Measurements from ENCODE around the gene JAG1.

JAG1 gene

DNA sequence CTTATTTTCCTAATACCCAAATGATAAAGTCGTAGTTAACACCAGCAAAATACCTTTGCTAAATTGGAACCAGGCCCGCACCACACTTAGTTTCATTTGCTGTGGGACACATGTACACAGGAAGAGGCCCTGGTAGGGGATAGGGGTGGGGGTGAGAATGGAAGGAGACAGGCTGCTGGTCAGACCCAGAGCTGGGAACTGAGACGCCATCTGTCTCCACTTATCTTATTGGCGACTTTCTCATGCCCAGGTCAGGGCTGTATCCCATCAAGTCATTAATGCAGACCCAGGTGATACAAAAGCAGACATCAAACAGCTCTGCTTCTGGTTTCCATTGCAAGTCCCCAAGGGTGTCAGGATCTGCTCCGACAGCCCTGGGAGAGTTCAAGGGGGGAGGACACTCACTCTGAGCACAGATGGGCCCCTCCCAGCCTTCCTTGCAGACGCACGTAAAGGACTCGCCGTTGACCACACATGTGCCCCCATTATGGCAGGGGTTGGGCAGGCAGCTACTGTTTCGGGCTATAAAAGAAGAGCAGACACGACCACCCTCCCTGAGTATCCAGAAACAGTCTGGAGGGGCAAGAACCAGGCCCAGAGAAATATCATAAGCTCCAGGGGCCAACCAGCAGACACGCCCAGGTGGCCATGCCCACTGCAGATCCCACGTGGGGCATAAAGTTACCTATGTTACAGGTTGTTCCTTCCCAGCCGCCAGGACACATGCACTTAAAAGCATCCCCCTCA lies 29.2 kb downstream of the JAG1 start:
- no peak for DNase-seq (ENCODE audit: low spot score)
- H3K4me3 ChIP-seq (ENCODE audit: low read length in 2 of 2), result no peak overlapping the region
- no peak overlapping the region for H3K18ac ChIP-seq (ENCODE audit: low read length)
- H3K27ac ChIP-seq (replicated peaks; ENCODE audit: low read length), result no peak overlapping the region
- no peak overlapping the region for H3K14ac ChIP-seq (ENCODE audit: low read length)
- no peak overlapping the region for H2BK120ac ChIP-seq (ENCODE audit: low read depth, low read length)
- no peak overlapping the region for H2AK5ac ChIP-seq (ENCODE audit: low read depth, low read length)
- peaks cover 80 to 99% of the 10 kb centered on the region in 2 donors for H3K36me3 ChIP-seq (replicated peaks in 1 of 2; ENCODE audit: control insufficient read depth in 2 of 2, insufficient read depth in 2 of 2, low read length in 2 of 2)
- no peak overlapping the region for H2BK12ac ChIP-seq (ENCODE audit: low read length)
- H3K23ac ChIP-seq (ENCODE audit: low read depth, low read length, poor library complexity), result no peak overlapping the region
- no CpG with 5 or more reads among the region's 14 CpGs for WGBS, 2 donors (ENCODE audit: extremely low coverage in 2 of 2, insufficient read length in 2 of 2, insufficient replicate concordance in 1 of 2)
- peaks cover 21 to 22% of the 10 kb centered on the region in 2 donors for H3K4me1 ChIP-seq (ENCODE audit: control insufficient read depth in 2 of 2, insufficient read depth in 1 of 2, low read depth in 1 of 2, low read length in 2 of 2)
- peaks cover 3% of the 10 kb centered on the region for H3K79me1 ChIP-seq (ENCODE audit: low read depth, low read length)
- H3K9me3 ChIP-seq (replicated peaks in 1 of 2; ENCODE audit: control insufficient read depth in 2 of 2, insufficient read depth in 1 of 2, low read depth in 1 of 2, low read length in 2 of 2), result no peaks in the 10 kb centered on the region
- no peak overlapping the region for H4K91ac ChIP-seq (ENCODE audit: low read depth, low read length, poor library complexity)
- no peak overlapping the region for H2BK15ac ChIP-seq (ENCODE audit: low read length)
- H2AFZ ChIP-seq (ENCODE audit: low read length), result no peak overlapping the region
- H3K27me3 ChIP-seq (ENCODE audit: control insufficient read depth in 3 of 3, insufficient read depth in 3 of 3, low read depth in 1 of 3, low read length in 3 of 3), result no peaks in the 10 kb centered on the region
- no peak overlapping the region for H3K4ac ChIP-seq (ENCODE audit: low read length)
- H3K4me2 ChIP-seq (ENCODE audit: insufficient read depth, low read length, poor library complexity, severe bottlenecking), result no peak overlapping the region
- H2BK5ac ChIP-seq (ENCODE audit: low read length), result no peak overlapping the region
- no peak overlapping the region for H4K8ac ChIP-seq (ENCODE audit: low read depth, low read length)
- H3K9ac ChIP-seq (ENCODE audit: low read depth, low read length, poor library complexity), result no peak overlapping the region

DNA sequence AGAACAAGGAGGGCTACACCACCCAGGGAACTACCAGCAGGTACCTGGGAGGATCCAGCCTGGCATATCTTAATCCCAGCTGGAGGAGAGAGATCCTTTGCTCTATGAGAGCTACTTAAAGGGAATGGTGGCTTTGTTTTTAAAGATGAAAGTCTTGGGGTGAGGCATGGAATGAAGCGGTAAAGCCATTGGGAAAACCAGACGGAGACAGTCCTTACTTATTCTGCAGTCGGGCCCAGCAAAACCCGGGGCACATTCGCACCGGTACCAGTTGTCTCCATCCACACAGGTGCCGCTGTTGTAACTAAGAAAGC lies 30.3 kb downstream of the JAG1 start:
- Histone ChIP-seq H3K4me1 (ENCODE audit: control insufficient read depth in 2 of 2, insufficient read depth in 1 of 2, low read depth in 1 of 2, low read length in 2 of 2) (peaks cover 11 to 27% of the 10 kb centered on the region in 2 donors), H3K4me3 (ENCODE audit: low read length in 2 of 2) (no peak overlapping the region), H4K8ac (ENCODE audit: low read depth, low read length) (no peak overlapping the region), H3K18ac (ENCODE audit: low read length) (no peak overlapping the region), H3K9ac (ENCODE audit: low read depth, low read length, poor library complexity) (no peak overlapping the region), H2BK5ac (ENCODE audit: low read length) (no peak overlapping the region), H3K9me3 (replicated peaks in 1 of 2; ENCODE audit: control insufficient read depth in 2 of 2, insufficient read depth in 1 of 2, low read depth in 1 of 2, low read length in 2 of 2) (no peaks in the 10 kb centered on the region), H3K79me1 (ENCODE audit: low read depth, low read length) (peaks cover 3% of the 10 kb centered on the region), H2AFZ (ENCODE audit: low read length) (no peak overlapping the region), H3K14ac (ENCODE audit: low read length) (no peak overlapping the region), H2AK5ac (ENCODE audit: low read depth, low read length) (no peak overlapping the region), H3K36me3 (replicated peaks in 1 of 2; ENCODE audit: control insufficient read depth in 2 of 2, insufficient read depth in 2 of 2, low read length in 2 of 2) (peaks cover 79 to 100% of the 10 kb centered on the region in 2 donors), H2BK120ac (ENCODE audit: low read depth, low read length) (no peak overlapping the region), H4K91ac (ENCODE audit: low read depth, low read length, poor library complexity) (no peak overlapping the region), H3K27ac (replicated peaks; ENCODE audit: low read length) (no peak overlapping the region), H3K4me2 (ENCODE audit: insufficient read depth, low read length, poor library complexity, severe bottlenecking) (no peak overlapping the region), H2BK15ac (ENCODE audit: low read length) (no peak overlapping the region), H3K4ac (ENCODE audit: low read length) (no peak overlapping the region), H3K27me3 (ENCODE audit: control insufficient read depth in 3 of 3, insufficient read depth in 3 of 3, low read depth in 1 of 3, low read length in 3 of 3) (no peaks in the 10 kb centered on the region), H2BK12ac (ENCODE audit: low read length) (no peak overlapping the region), H3K23ac (ENCODE audit: low read depth, low read length, poor library complexity) (no peak overlapping the region)
- no CpG with 5 or more reads among the region's 7 CpGs for WGBS, 2 donors (ENCODE audit: extremely low coverage in 2 of 2, insufficient read length in 2 of 2, insufficient replicate concordance in 1 of 2)
- DNase-seq (ENCODE audit: low spot score), result no peak

DNA sequence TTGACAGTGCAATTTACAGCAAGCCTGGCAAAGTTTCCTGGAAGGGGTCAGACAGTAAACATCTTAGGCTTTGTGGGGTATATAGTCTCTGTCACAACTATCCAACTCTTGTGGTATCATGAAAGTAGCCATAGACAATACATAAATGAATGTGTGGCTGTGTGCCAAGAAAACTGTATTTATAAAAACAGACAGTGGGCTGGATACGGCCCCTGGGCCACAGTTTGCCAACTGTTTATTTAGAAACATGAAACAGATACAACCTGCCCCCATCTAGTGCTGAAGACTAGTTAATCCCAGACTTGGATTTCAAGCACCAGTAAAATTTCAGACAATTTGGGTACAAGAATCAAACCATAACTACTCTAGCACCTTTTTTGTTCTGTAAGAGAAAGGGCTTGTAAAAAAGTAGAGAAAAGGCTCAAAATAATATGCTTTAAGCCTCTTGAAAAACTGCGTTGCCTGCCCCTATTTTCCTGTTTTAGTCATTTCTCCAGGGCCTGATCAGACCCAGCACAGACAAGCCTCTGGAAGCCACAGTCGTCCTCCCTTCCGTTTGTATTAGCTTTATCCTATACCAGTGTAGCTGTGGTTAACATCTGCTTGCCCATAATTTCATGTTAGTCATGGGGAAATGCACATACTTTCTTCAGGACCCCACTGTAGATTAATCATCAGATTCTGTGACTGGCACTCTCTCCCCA lies 30.8 kb downstream of the JAG1 start:
- DNase-seq (ENCODE audit: low spot score), result no peak

DNA sequence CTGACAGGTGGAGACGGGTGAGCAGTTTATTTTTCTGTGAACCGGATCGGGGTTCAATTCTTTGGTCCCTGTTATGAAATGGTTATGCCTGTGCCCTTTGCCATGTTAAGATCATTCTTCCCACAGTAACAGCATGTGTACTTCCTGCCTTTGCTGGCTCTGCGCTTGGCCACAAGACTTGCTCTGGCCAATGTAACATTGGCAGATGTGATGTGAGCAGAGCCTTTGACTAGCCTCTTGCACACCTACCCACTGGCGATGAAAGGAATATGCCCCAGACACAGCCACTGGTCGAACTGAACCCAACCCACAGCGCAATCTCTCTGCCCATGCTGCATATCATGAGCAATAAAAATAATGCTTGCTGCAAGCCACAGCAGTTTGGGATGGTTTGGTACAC lies 31.9 kb downstream of the JAG1 start:
- WGBS, 2 donors (ENCODE audit: extremely low coverage in 2 of 2, insufficient read length in 2 of 2, insufficient replicate concordance in 1 of 2), result no CpG with 5 or more reads among the region's 7 CpGs
- Histone ChIP-seq H3K36me3 (replicated peaks in 1 of 2; ENCODE audit: control insufficient read depth in 2 of 2, insufficient read depth in 2 of 2, low read length in 2 of 2) (peaks cover 62 to 99% of the 10 kb centered on the region in 2 donors), H3K27ac (replicated peaks; ENCODE audit: low read length) (no peak overlapping the region)

More for the DNA sequence above, 30.8 kb downstream of the JAG1 start:
- no peak overlapping the region for H3K4ac ChIP-seq (ENCODE audit: low read length)
- H2BK12ac ChIP-seq (ENCODE audit: low read length), result no peak overlapping the region
- WGBS, 2 donors (ENCODE audit: extremely low coverage in 2 of 2, insufficient read length in 2 of 2, insufficient replicate concordance in 1 of 2), result no CpG with 5 or more reads among the region's 4 CpGs
- no peak overlapping the region for H3K4me2 ChIP-seq (ENCODE audit: insufficient read depth, low read length, poor library complexity, severe bottlenecking)
- H4K8ac ChIP-seq (ENCODE audit: low read depth, low read length), result no peak overlapping the region
- H3K4me1 ChIP-seq (ENCODE audit: control insufficient read depth in 2 of 2, insufficient read depth in 1 of 2, low read depth in 1 of 2, low read length in 2 of 2), result peaks cover 6 to 27% of the 10 kb centered on the region in 2 donors
- no peak overlapping the region for H2AFZ ChIP-seq (ENCODE audit: low read length)
- H2BK15ac ChIP-seq (ENCODE audit: low read length), result no peak overlapping the region
- peaks cover 73 to 100% of the 10 kb centered on the region in 2 donors for H3K36me3 ChIP-seq (replicated peaks in 1 of 2; ENCODE audit: control insufficient read depth in 2 of 2, insufficient read depth in 2 of 2, low read length in 2 of 2)
- H3K4me3 ChIP-seq (ENCODE audit: low read length in 2 of 2), result no peak overlapping the region
- no peak overlapping the region for H2AK5ac ChIP-seq (ENCODE audit: low read depth, low read length)
- H4K91ac ChIP-seq (ENCODE audit: low read depth, low read length, poor library complexity), result no peak overlapping the region
- H3K27ac ChIP-seq (replicated peaks; ENCODE audit: low read length), result no peak overlapping the region
- no peak overlapping the region for H3K18ac ChIP-seq (ENCODE audit: low read length)
- no peak overlapping the region for H2BK120ac ChIP-seq (ENCODE audit: low read depth, low read length)
- no peak overlapping the region for H3K14ac ChIP-seq (ENCODE audit: low read length)
- no peaks in the 10 kb centered on the region for H3K27me3 ChIP-seq (ENCODE audit: control insufficient read depth in 3 of 3, insufficient read depth in 3 of 3, low read depth in 1 of 3, low read length in 3 of 3)
- no peaks in the 10 kb centered on the region for H3K9me3 ChIP-seq (replicated peaks in 1 of 2; ENCODE audit: control insufficient read depth in 2 of 2, insufficient read depth in 1 of 2, low read depth in 1 of 2, low read length in 2 of 2)
- H2BK5ac ChIP-seq (ENCODE audit: low read length), result no peak overlapping the region
- H3K79me1 ChIP-seq (ENCODE audit: low read depth, low read length), result peaks cover 3% of the 10 kb centered on the region
- no peak overlapping the region for H3K23ac ChIP-seq (ENCODE audit: low read depth, low read length, poor library complexity)
- H3K9ac ChIP-seq (ENCODE audit: low read depth, low read length, poor library complexity), result no peak overlapping the region

More for the DNA sequence above, 31.9 kb downstream of the JAG1 start:
- Histone ChIP-seq H2AK5ac (ENCODE audit: low read depth, low read length) (no peak overlapping the region), H3K4me3 (ENCODE audit: low read length in 2 of 2) (no peak overlapping the region), H4K91ac (ENCODE audit: low read depth, low read length, poor library complexity) (no peak overlapping the region), H3K9me3 (replicated peaks in 1 of 2; ENCODE audit: control insufficient read depth in 2 of 2, insufficient read depth in 1 of 2, low read depth in 1 of 2, low read length in 2 of 2) (no peaks in the 10 kb centered on the region), H3K9ac (ENCODE audit: low read depth, low read length, poor library complexity) (no peak overlapping the region), H3K14ac (ENCODE audit: low read length) (no peak overlapping the region), H2BK5ac (ENCODE audit: low read length) (no peak overlapping the region), H2BK12ac (ENCODE audit: low read length) (no peak overlapping the region), H2BK15ac (ENCODE audit: low read length) (no peak overlapping the region), H3K4ac (ENCODE audit: low read length) (no peak overlapping the region), H3K79me1 (ENCODE audit: low read depth, low read length) (no peaks in the 10 kb centered on the region), H2AFZ (ENCODE audit: low read length) (no peak overlapping the region), H3K27me3 (ENCODE audit: control insufficient read depth in 3 of 3, insufficient read depth in 3 of 3, low read depth in 1 of 3, low read length in 3 of 3) (no peaks in the 10 kb centered on the region), H4K8ac (ENCODE audit: low read depth, low read length) (no peak overlapping the region), H2BK120ac (ENCODE audit: low read depth, low read length) (no peak overlapping the region), H3K18ac (ENCODE audit: low read length) (no peak overlapping the region), H3K4me1 (ENCODE audit: control insufficient read depth in 2 of 2, insufficient read depth in 1 of 2, low read depth in 1 of 2, low read length in 2 of 2) (peaks cover 13 to 32% of the 10 kb centered on the region in 2 donors), H3K4me2 (ENCODE audit: insufficient read depth, low read length, poor library complexity, severe bottlenecking) (no peak overlapping the region), H3K23ac (ENCODE audit: low read depth, low read length, poor library complexity) (no peak overlapping the region)
- no peak for DNase-seq (ENCODE audit: low spot score)

All from neuronal stem cell (in vitro differentiated cells).